H1 (cell line): Measurements from ENCODE around the gene ADGRF5. TPM values are rescaled to one million over a fixed set of nuclear protein-coding genes. Genes with fewer than 3 reads are reported as not detected.

Experiments used
- CTCF ChIA-PET: fragments of 300-600 bp; sonication (Branson Sonifier 250); formaldehyde crosslinking; loops from one replicate; lab custom pipeline; 2021; ENCODE audit not compliant: partially characterized antibody; lab: Charles Lee
- POLR2A ChIA-PET: fragments of 300-600 bp; sonication (Branson Sonifier 250); formaldehyde crosslinking; loops from one replicate; lab custom pipeline; 2021; ENCODE audit warnings: inconsistent platforms; ENCODE audit not compliant: partially characterized antibody; lab: Charles Lee
- DNase-seq, 2 experiments: peaks; one replicate each; pipeline versions ENCODE4 v3.0.0 to v3.0.0-alpha.2; 2010 to 2022; ENCODE audit warnings: low spot score in 2 of 2, low read depth in 1 of 2, mixed read lengths in 1 of 2
- FAIRE-seq: peaks from 2 replicates; lab custom pipeline; 2011; peaks lifted over from hg19 to GRCh38; lab: Jason Lieb, UNC
- H2AFZ ChIP-seq: 2 replicates; pipeline ENCODE4 v1.8.1; 2012; ENCODE audit warnings: low read length, inconsistent platforms
- H2AK5ac ChIP-seq: 2 replicates; pipeline ENCODE4 v1.6.1; 2013; ENCODE audit warnings: low read depth, low read length
- H2BK120ac ChIP-seq: replicated peaks from 2 replicates; pipeline ENCODE3; 2013; ENCODE audit warnings: low read depth, low read length, inconsistent platforms
- H2BK12ac ChIP-seq: 2 replicates; pipeline ENCODE4 v1.6.1; 2013; ENCODE audit warnings: low read depth, low read length
- H2BK15ac ChIP-seq: 2 replicates; pipeline ENCODE4 v1.6.1; 2013; ENCODE audit warnings: low read length
- H2BK20ac ChIP-seq: 2 replicates; pipeline ENCODE4 v1.6.1; 2013; ENCODE audit warnings: low read length
- H2BK5ac ChIP-seq: 2 replicates; pipeline ENCODE4 v1.6.1; 2013; ENCODE audit warnings: low read depth, low read length
- H3K14ac ChIP-seq: 2 replicates; pipeline ENCODE4 v1.6.1; 2013; ENCODE audit warnings: inconsistent platforms; ENCODE audit not compliant: insufficient read length
- H3K18ac ChIP-seq: 2 replicates; pipeline ENCODE4 v1.6.1; 2013; ENCODE audit warnings: low read length; ENCODE audit errors: extremely low read depth
- H3K23ac ChIP-seq: 2 replicates; pipeline ENCODE4 v1.6.1; 2013; ENCODE audit warnings: inconsistent platforms; ENCODE audit not compliant: insufficient read length
- H3K23me2 ChIP-seq: 2 replicates; pipeline ENCODE4 v1.6.1; 2013; ENCODE audit warnings: low read depth, low read length
- H3K27ac ChIP-seq: 2 replicates; pipeline ENCODE4 v1.6.1; 2011; ENCODE audit warnings: low read depth, low read length, inconsistent platforms
- H3K27me3 ChIP-seq, 4 experiments: replicated peaks in 1 of 4; 1 replicate in 1 of 4; 2 replicates in 3 of 4; pipeline versions ENCODE4 v1.6.1 to v1.8.1; 2011 to 2013; ENCODE audit warnings: low read length in 3 of 4, mild to moderate bottlenecking in 3 of 4, inconsistent platforms in 2 of 4, mixed read lengths in 2 of 4, moderate library complexity in 1 of 4; ENCODE audit not compliant: control insufficient read depth in 3 of 4, insufficient read depth in 3 of 4; ENCODE audit errors: extremely low read depth in 1 of 4
- H3K36me3 ChIP-seq, 4 experiments: 2 replicates each; pipeline versions ENCODE4 v1.6.1 to v1.8.1; 2011 to 2013; ENCODE audit warnings: mild to moderate bottlenecking in 4 of 4, low read length in 3 of 4, moderate library complexity in 2 of 4, control low read depth in 1 of 4, inconsistent platforms in 1 of 4; ENCODE audit not compliant: insufficient read depth in 4 of 4, control insufficient read depth in 2 of 4
- H3K4ac ChIP-seq: replicated peaks from 2 replicates; pipeline ENCODE3; 2013; ENCODE audit warnings: low read length, low read depth, mixed read lengths, inconsistent platforms; ENCODE audit not compliant: insufficient read length
- H3K4me1 ChIP-seq, 4 experiments: replicated peaks in 1 of 4; 1 replicate in 1 of 4; 2 replicates in 3 of 4; pipeline versions ENCODE4 v1.6.1 to v1.8.1; 2011 to 2013; ENCODE audit warnings: low read length in 3 of 4, inconsistent platforms in 2 of 4, mixed read lengths in 1 of 4; ENCODE audit not compliant: insufficient read depth in 4 of 4, control insufficient read depth in 3 of 4
- H3K4me2 ChIP-seq, 2 experiments: 2 replicates each; pipeline versions ENCODE4 v1.6.1 to v1.8.1; 2011 to 2013; ENCODE audit warnings: low read depth in 2 of 2, low read length in 2 of 2, control low read depth in 1 of 2, inconsistent platforms in 1 of 2, mild to moderate bottlenecking in 1 of 2; ENCODE audit not compliant: insufficient read depth in 1 of 2
- H3K4me3 ChIP-seq, 4 experiments: fragments of 200-600, 300-600 bp in 1 of 4; sonication (generic), shearing (Covaris generic), sonication (Bioruptor Twin) in 1 of 4; 2 replicates each; pipeline versions ENCODE4 v1.5.1 to v1.8.1; 2011 to 2016; ENCODE audit warnings: low read length in 4 of 4, low read depth in 3 of 4, control low read depth in 2 of 4, inconsistent platforms in 2 of 4, mild to moderate bottlenecking in 2 of 4, mixed read lengths in 1 of 4, moderate library complexity in 1 of 4; ENCODE audit not compliant: insufficient read depth in 2 of 4; ENCODE audit errors: extremely low read depth in 1 of 4
- H3K56ac ChIP-seq: replicated peaks from 2 replicates; pipeline ENCODE3; 2013; ENCODE audit warnings: low read depth, mild to moderate bottlenecking, mixed read lengths, low read length, inconsistent platforms; ENCODE audit not compliant: insufficient read length
- H3K79me1 ChIP-seq: 2 replicates; pipeline ENCODE4 v1.6.1; 2013; ENCODE audit warnings: low read depth, low read length, control low read depth
- H3K79me2 ChIP-seq, 2 experiments: 2 replicates each; pipeline versions ENCODE4 v1.6.1 to v1.8.1; 2012 to 2013; ENCODE audit warnings: low read length in 2 of 2, mild to moderate bottlenecking in 2 of 2, inconsistent platforms in 1 of 2; ENCODE audit not compliant: insufficient read depth in 2 of 2, control insufficient read depth in 1 of 2
- H3K9ac ChIP-seq, 4 experiments: replicated peaks in 1 of 4; 1 replicate in 1 of 4; 2 replicates in 3 of 4; pipeline versions ENCODE4 v1.6.1 to v1.8.1; 2011 to 2013; ENCODE audit warnings: low read depth in 3 of 4, low read length in 3 of 4, control low read depth in 2 of 4, mild to moderate bottlenecking in 2 of 4, moderate library complexity in 2 of 4, inconsistent platforms in 1 of 4; ENCODE audit errors: extremely low read depth in 1 of 4
- H3K9me3 ChIP-seq, 2 experiments: 2 replicates each; pipeline versions ENCODE4 v1.6.1 to v1.8.1; 2012 to 2013; ENCODE audit warnings: mild to moderate bottlenecking in 2 of 2, moderate library complexity in 2 of 2, control low read depth in 1 of 2, inconsistent platforms in 1 of 2, low read depth in 1 of 2, low read length in 1 of 2, mixed read lengths in 1 of 2; ENCODE audit not compliant: insufficient read depth in 2 of 2
- H4K20me1 ChIP-seq, 2 experiments: replicated peaks in 1 of 2; 2 replicates each; pipeline versions ENCODE3 to v1.8.1; 2011 to 2013; ENCODE audit warnings: inconsistent platforms in 2 of 2, low read length in 2 of 2, mild to moderate bottlenecking in 1 of 2; ENCODE audit not compliant: insufficient read depth in 2 of 2, control insufficient read depth in 1 of 2
- H4K5ac ChIP-seq: 2 replicates; pipeline ENCODE4 v1.6.1; 2013; ENCODE audit warnings: low read length, low read depth, mixed read lengths, inconsistent platforms; ENCODE audit not compliant: insufficient read length
- H4K8ac ChIP-seq: 2 replicates; pipeline ENCODE4 v1.8.0; 2013; ENCODE audit warnings: mild to moderate bottlenecking, moderate library complexity, low read length, inconsistent platforms; ENCODE audit not compliant: insufficient read depth; ENCODE audit errors: extremely low read depth
- H4K91ac ChIP-seq: replicated peaks from 2 replicates; pipeline ENCODE3; 2013; ENCODE audit warnings: low read length, mixed read lengths, inconsistent platforms; ENCODE audit not compliant: insufficient read length
- CREB1 ChIP-seq: IDR thresholded peaks from 2 replicates; pipeline ENCODE4 v1.6.1; 2012; ENCODE audit warnings: inconsistent platforms
- CTCF ChIP-seq, 3 experiments: IDR thresholded peaks; 1 replicate in 2 of 3; 2 replicates in 1 of 3; pipeline versions ENCODE4 v1.5.1 to v1.6.1; 2011; ENCODE audit warnings: low read length in 3 of 3, mild to moderate bottlenecking in 3 of 3, inconsistent platforms in 2 of 3, low read depth in 1 of 3, moderate library complexity in 1 of 3; ENCODE audit not compliant: insufficient read depth in 1 of 3; ENCODE audit errors: control extremely low read depth in 1 of 3
- E2F6 ChIP-seq: IDR thresholded peaks from 2 replicates; pipeline ENCODE4 v1.6.1; 2012; ENCODE audit warnings: inconsistent platforms
- RNF2 ChIP-seq: fragments of 200-900, 300-1000 bp; sonication (generic); IDR thresholded peaks from 2 replicates; pipeline ENCODE4 v1.7.1; 2016; ENCODE audit warnings: borderline replicate concordance, low read depth, mild to moderate bottlenecking, antibody characterized with exemption, low read length; ENCODE audit not compliant: poor library complexity, severe bottlenecking; ENCODE audit errors: missing control alignments
- RXRA ChIP-seq: IDR thresholded peaks from 2 replicates; pipeline ENCODE4 v1.6.1; 2011; ENCODE audit warnings: low read depth, mild to moderate bottlenecking, low read length, moderate library complexity; ENCODE audit not compliant: insufficient read depth
- SP4 ChIP-seq: IDR thresholded peaks from 2 replicates; pipeline ENCODE4 v1.6.1; 2012; ENCODE audit warnings: low read length, inconsistent platforms
- SRF ChIP-seq: IDR thresholded peaks from 2 replicates; pipeline ENCODE4 v1.6.1; 2011; ENCODE audit warnings: mild to moderate bottlenecking, low read depth, low read length, moderate library complexity
- TAF7 ChIP-seq: optimal IDR thresholded peaks from 2 replicates; pipeline ENCODE3; 2011; ENCODE audit warnings: low read depth, mild to moderate bottlenecking, inconsistent platforms, low read length, moderate library complexity, borderline replicate concordance
- YY1 ChIP-seq: IDR thresholded peaks from 2 replicates; pipeline ENCODE4 v1.6.1; 2011; ENCODE audit warnings: low read depth, mild to moderate bottlenecking, low read length
- WGBS, 2 experiments: shearing (Covaris generic) in 1 of 2; methylation state at CpG; one replicate each; pipeline versions ENCODE4 v1.1.6 to v1.1.7; 2013 to 2015; ENCODE audit warnings: low lambda C conversion rate in 2 of 2, mixed read lengths in 2 of 2, inconsistent platforms in 1 of 2, low coverage in 1 of 2, missing lambda C conversion rate in 1 of 2; ENCODE audit not compliant: insufficient replicate concordance in 2 of 2, insufficient coverage in 1 of 2, insufficient read length in 1 of 2; ENCODE audit errors: extremely low coverage in 1 of 2, missing lambda C conversion rate in 1 of 2; 5-methylcytosine and 5-hydroxymethylcytosine counted together
- polyA plus RNA-seq, 7 experiments: library from polyadenylated mRNA; depleted of rRNA in 3 of 7; stranded (reverse) in 5 of 7; unstranded in 2 of 7; fragments of >200 nt in 5 of 7; fragments of 200-250 nt in 2 of 7; gene quantifications; 1 replicate in 5 of 7; 2 replicates in 1 of 7; 4 replicates in 1 of 7; pipeline versions ENCODE4 v1.2.1 to v1.2.3, GENCODE V29; 2011 to 2013; ENCODE audit warnings: missing spikeins in 2 of 7, mixed read lengths in 2 of 7
- total RNA-seq: library from RNA; stranded (reverse); fragmentation: NEBNext Ultra II Directional; extraction: Animal tissue kit (Norgen Biotek cat#: 25700); gene quantifications from 2 replicates; pipeline ENCODE4 v1.2.1, GENCODE V29; 2021

The ADGRF5 gene
- total and polyA plus RNA-seq, 2 of the 8 experiments (the other 6 are each of a cell fraction or from before 2014, with no cell fraction given), result 0.06 TPM; not detected in 1

GRCh38 chr6:46964716-46965519 is 43.2 kb upstream of the ADGRF5 start:
- Histone ChIP-seq H3K27ac (no peak overlapping the region), H3K4me2 (no peak overlapping the region)
- WGBS, 2 experiments, result 81% methylated on average over 12 of the region's 12 CpGs; no CpG with 5 or more reads in 1 of the 2 experiments
- TF ChIP-seq SRF (no peak), RNF2 (no peak), YY1 (no peak), CTCF (IDR thresholded peaks at IDR 0.05; ENCODE audit: control extremely low read depth in 1 of 3, insufficient read depth in 1 of 3, low read depth in 1 of 3, low read length in 3 of 3) (no peak), RXRA (no peak), E2F6 (no peak), TAF7 (no peak), CREB1 (no peak), SP4 (no peak)

More at GRCh38 chr6:46964716-46965519, 43.2 kb upstream of the ADGRF5 start:
- H3K14ac ChIP-seq, result no peak overlapping the region
- H4K5ac ChIP-seq, result no peak overlapping the region
- ChIA-PET POLR2A (interaction anchor here (1.7 kb wide), 1 partner anchor 17 kb away, joined by 3 read pairs; no protein-coding TSS in a partner anchor), CTCF (interaction anchor here (1.3 to 1.4 kb wide), 2 partner anchors 13 to 63 kb away, joined by 4 to 5 read pairs; no protein-coding TSS in a partner anchor)
- H2AFZ ChIP-seq, result no peak overlapping the region
- no peak overlapping the region for H3K56ac ChIP-seq
- H3K79me2 ChIP-seq, result no peaks in the 10 kb centered on the region
- no peak overlapping the region for H2BK120ac ChIP-seq
- no peak overlapping the region for H2BK12ac ChIP-seq
- H3K4me3 ChIP-seq, result no peak overlapping the region
- H2AK5ac ChIP-seq, result no peak overlapping the region
- H2BK20ac ChIP-seq, result no peak overlapping the region
- H2BK5ac ChIP-seq, result no peak overlapping the region
- H3K23me2 ChIP-seq, result no peaks in the 10 kb centered on the region; the same call in 1 of the 2 replicates
- no peaks in the 10 kb centered on the region for H3K9me3 ChIP-seq
- H3K27me3 ChIP-seq, result no peaks in the 10 kb centered on the region
- H4K20me1 ChIP-seq, result no peaks in the 10 kb centered on the region
- no peaks in the 10 kb centered on the region for H3K36me3 ChIP-seq
- FAIRE-seq (no peak), DNase-seq (no peak)
- H3K4me1 ChIP-seq, result 0 out of 7 replicates have a peak, but pooled peaks cover 0 to 3% (median 0%) of the 10 kb centered on the region in 4 experiments
- H3K4ac ChIP-seq, result no peak overlapping the region
- H4K8ac ChIP-seq, result no peak overlapping the region
- H2BK15ac ChIP-seq, result no peak overlapping the region
- H3K23ac ChIP-seq, result no peak overlapping the region
- H3K9ac ChIP-seq, result no peak overlapping the region
- no peaks in the 10 kb centered on the region for H3K79me1 ChIP-seq
- no peak overlapping the region for H4K91ac ChIP-seq
- H3K18ac ChIP-seq, result no peak overlapping the region
